Loucy (cell line): ENCODE data around the gene INTS11.

Experiments
- H2AFZ ChIP-seq: fragments of 200-600 bp; sonication (generic); 2 replicates; pipeline ENCODE4 v1.6.0; 2016; ENCODE audit warnings: antibody characterized with exemption, mild to moderate bottlenecking, low read length, moderate library complexity
- H3F3A ChIP-seq: fragments of 200-600 bp; 2 replicates; pipeline ENCODE4 v1.6.0; 2016; ENCODE audit warnings: antibody characterized with exemption, low read depth, mild to moderate bottlenecking
- H3K27me3 ChIP-seq: fragments of 200-600 bp; sonication (generic); 2 replicates; pipeline ENCODE4 v1.6.1; 2014; ENCODE audit warnings: low read length, mild to moderate bottlenecking; ENCODE audit not compliant: insufficient read depth, poor library complexity, severe bottlenecking
- H3K36me3 ChIP-seq: fragments of 200-600 bp; sonication (generic); 2 replicates; pipeline ENCODE4 v1.6.1; 2016; ENCODE audit warnings: low read length; ENCODE audit not compliant: insufficient read depth
- H3K4me1 ChIP-seq: fragments of 200-600 bp; sonication (generic); 2 replicates; pipeline ENCODE4 v1.5.1; 2014; ENCODE audit warnings: low read length, mild to moderate bottlenecking; ENCODE audit not compliant: insufficient read depth, poor library complexity, severe bottlenecking
- H3K4me2 ChIP-seq: fragments of 200-600 bp; sonication (generic); 2 replicates; pipeline ENCODE4 v1.6.0; 2014; ENCODE audit warnings: antibody characterized with exemption, low read length, low read depth, mild to moderate bottlenecking; ENCODE audit not compliant: poor library complexity, severe bottlenecking
- H3K4me3 ChIP-seq: fragments of 200-600 bp; sonication (generic); 2 replicates; pipeline ENCODE4 v1.5.1; 2014; ENCODE audit warnings: low read length, mild to moderate bottlenecking, mixed read lengths; ENCODE audit not compliant: poor library complexity, severe bottlenecking
- H3K79me2 ChIP-seq: fragments of 200-600 bp; sonication (generic); 2 replicates; pipeline ENCODE4 v1.6.1; 2014; ENCODE audit warnings: low read length; ENCODE audit not compliant: insufficient read depth
- H3K9ac ChIP-seq: fragments of 200-600 bp; sonication (generic); 2 replicates; pipeline ENCODE4 v1.6.0; 2014; ENCODE audit warnings: mild to moderate bottlenecking, low read depth, low read length, moderate library complexity; ENCODE audit not compliant: poor library complexity, severe bottlenecking
- H3K9me2 ChIP-seq: fragments of 200-600 bp; sonication (generic); replicated peaks from 2 replicates; pipeline ENCODE4 v1.6.1; 2016; ENCODE audit warnings: low read depth, low read length, mixed read lengths
- H3K9me3 ChIP-seq: fragments of 200-600 bp; sonication (generic); 2 replicates; pipeline ENCODE4 v1.6.1; 2014; ENCODE audit warnings: mild to moderate bottlenecking, antibody characterized with exemption, low read length, low read depth; ENCODE audit not compliant: insufficient read depth
- H4K20me1 ChIP-seq: fragments of 200-600 bp; sonication (generic); 2 replicates; pipeline ENCODE4 v1.6.0; 2014; ENCODE audit warnings: antibody characterized with exemption, low read length, mild to moderate bottlenecking; ENCODE audit not compliant: insufficient read depth, poor library complexity, severe bottlenecking
- CTCF ChIP-seq: fragments of 200-600 bp; sonication (generic); conservative IDR thresholded peaks from 2 replicates; pipeline ENCODE4 v1.5.1; 2014; ENCODE audit warnings: mild to moderate bottlenecking, antibody characterized with exemption, low read length
- EZH2phosphoT487 ChIP-seq: fragments of 200-600 bp; IDR thresholded peaks from 2 replicates; pipeline ENCODE4 v1.6.1; 2018; ENCODE audit warnings: antibody characterized with exemption, mild to moderate bottlenecking, moderate library complexity, borderline replicate concordance

Gene INTS11

GRCh38 chr1:1335792-1336248 lies 11.4 kb upstream of the INTS11 start:
- H2AFZ ChIP-seq: no peak overlapping the region
- no peaks in the 10 kb centered on the region for H3K9me2 ChIP-seq
- no peak overlapping the region for H3K4me3 ChIP-seq
- no peaks in the 10 kb centered on the region for H3F3A ChIP-seq
- H3K9ac ChIP-seq: no peak overlapping the region
- no peaks in the 10 kb centered on the region for H3K9me3 ChIP-seq
- H3K79me2 ChIP-seq: no peaks in the 10 kb centered on the region
- H4K20me1 ChIP-seq: no peaks in the 10 kb centered on the region
- no peak overlapping the region for H3K4me2 ChIP-seq
- H3K36me3 ChIP-seq: no peaks in the 10 kb centered on the region; the same call in 1 of the 2 replicates
- H3K27me3 ChIP-seq: no peaks in the 10 kb centered on the region
- no peak for TF ChIP-seq EZH2phosphoT487
- TF ChIP-seq CTCF: no peak
- H3K4me1 ChIP-seq: no peaks in the 10 kb centered on the region

- Histone ChIP-seq H3K4me2 (no peak overlapping the region), H3K79me2 (no peaks in the 10 kb centered on the region), H3K9ac (no peak overlapping the region), H3K4me3 (no peak overlapping the region), H3K9me3 (no peaks in the 10 kb centered on the region), H4K20me1 (no peaks in the 10 kb centered on the region), H3K36me3 (no peaks in the 10 kb centered on the region), H3K9me2 (no peaks in the 10 kb centered on the region), H3F3A (no peaks in the 10 kb centered on the region), H3K27me3 (no peaks in the 10 kb centered on the region), H3K4me1 (no peaks in the 10 kb centered on the region), H2AFZ (no peak overlapping the region)
- TF ChIP-seq EZH2phosphoT487 (no peak), CTCF (no peak)
Measured at GRCh38 chr1:1335283-1335682, 10.8 kb upstream of the INTS11 start.

- H3K4me2 ChIP-seq: no peak overlapping the region
- no peaks in the 10 kb centered on the region for H4K20me1 ChIP-seq
- no peaks in the 10 kb centered on the region for H3K9me2 ChIP-seq
- no peak overlapping the region for H2AFZ ChIP-seq
- H3K4me1 ChIP-seq: no peaks in the 10 kb centered on the region
- no peak overlapping the region for H3K4me3 ChIP-seq
- no peak overlapping the region for H3K9ac ChIP-seq
- no peaks in the 10 kb centered on the region for H3K79me2 ChIP-seq
- no peaks in the 10 kb centered on the region for H3K9me3 ChIP-seq
- H3K27me3 ChIP-seq: no peaks in the 10 kb centered on the region
- no peaks in the 10 kb centered on the region for H3K36me3 ChIP-seq
- no peak for TF ChIP-seq CTCF
- no peak for TF ChIP-seq EZH2phosphoT487
- H3F3A ChIP-seq: no peaks in the 10 kb centered on the region
Measured at GRCh38 chr1:1334835-1335234, 10.4 kb upstream of the INTS11 start.
